ENCODE data around the gene HS3ST3A1. TPM values are rescaled to one million over a fixed set of nuclear protein-coding genes. Genes with fewer than 3 reads are reported as not detected.
"Not testable (repeated sequence)": the region's sequence is repeated elsewhere in the genome, so short reads cannot be mapped to it uniquely, and the experiment has no call there.

HS3ST3A1 gene
- polyA plus RNA-seq, 3 donors = 0.20 TPM; not detected in 2

- no peak overlapping the region for H3K9ac ChIP-seq (ENCODE audit: insufficient read depth, low read length, poor library complexity, severe bottlenecking)
- DNase-seq = no peak
- no peaks in the 10 kb centered on the region for H3K36me3 Mint-ChIP-seq
- no peaks in the 10 kb centered on the region for H3K79me2 ChIP-seq (ENCODE audit: insufficient read depth, low read length)
- no peak overlapping the region for H3K4me3 Mint-ChIP-seq
- H3K27me3 Mint-ChIP-seq (ENCODE audit: low read depth in 3 of 3) = peaks cover 0 to 3% (median 2%) of the 10 kb centered on the region in 3 donors
- H4K20me1 ChIP-seq (ENCODE audit: insufficient read depth, low read length) = no peaks in the 10 kb centered on the region
- no peak overlapping the region for H3K4me2 ChIP-seq (replicated peaks; ENCODE audit: extremely low read depth, low read length, poor library complexity, severe bottlenecking)
- H3K4me1 ChIP-seq (ENCODE audit: control insufficient read depth in 1 of 2, insufficient read depth in 2 of 2, low read length in 2 of 2) = no peaks in the 10 kb centered on the region
- no peak overlapping the region for H2AFZ ChIP-seq (ENCODE audit: insufficient read depth, low read depth, low read length, poor library complexity, severe bottlenecking)
- peaks cover 10 to 26% (median 18%) of the 10 kb centered on the region in 7 donors for H3K9me3 Mint-ChIP-seq
- H3K27me3 ChIP-seq (ENCODE audit: control insufficient read depth in 2 of 2, insufficient read depth in 2 of 2, low read length in 2 of 2) = no peaks in the 10 kb centered on the region
- intact Hi-C loops (cut with micrococcal nuclease) = no loop called here
- 100% methylated on average over 3 of the region's 5 CpGs for WGBS (ENCODE audit: insufficient coverage)
- H3K9me3 ChIP-seq (replicated peaks in 1 of 2; ENCODE audit: control insufficient read depth in 1 of 2, insufficient read depth in 1 of 2, low read length in 2 of 2) = peaks cover 10 to 21% of the 10 kb centered on the region in 2 donors
- no peak overlapping the region for H3K4me3 ChIP-seq (replicated peaks in 1 of 3; ENCODE audit: low read depth in 2 of 3, low read length in 3 of 3)
- no peak overlapping the region for H3K27ac ChIP-seq (ENCODE audit: low read depth in 1 of 2, low read length in 2 of 2)
- H3K4me1 Mint-ChIP-seq = peaks cover 6% of the 10 kb centered on the region
- TF ChIP-seq CTCF (IDR thresholded peaks at IDR 0.05) = no peak
- no peaks in the 10 kb centered on the region for H3K36me3 ChIP-seq (replicated peaks in 1 of 2; ENCODE audit: control insufficient read depth in 1 of 2, insufficient read depth in 2 of 2, low read length in 2 of 2)
- no peak overlapping the region for H3K27ac Mint-ChIP-seq
Measured at GRCh38 chr17:13554231-13554630, 47.5 kb downstream of the HS3ST3A1 start.

GRCh38 chr17:13550291-13550690 is 51.4 kb downstream of the HS3ST3A1 start:
- H3K27me3 Mint-ChIP-seq (ENCODE audit: low read depth in 3 of 3) = peaks cover 3 to 9% (median 4%) of the 10 kb centered on the region in 3 donors
- Histone ChIP-seq H3K27me3 (ENCODE audit: control insufficient read depth in 2 of 2, insufficient read depth in 2 of 2, low read length in 2 of 2) (no peaks in the 10 kb centered on the region), H2AFZ (ENCODE audit: insufficient read depth, low read depth, low read length, poor library complexity, severe bottlenecking) (no peak overlapping the region), H3K79me2 (ENCODE audit: insufficient read depth, low read length) (no peaks in the 10 kb centered on the region), H3K9me3 (replicated peaks in 1 of 2; ENCODE audit: control insufficient read depth in 1 of 2, insufficient read depth in 1 of 2, low read length in 2 of 2) (peaks cover 20 to 27% of the 10 kb centered on the region in 2 donors), H3K27ac (ENCODE audit: low read depth in 1 of 2, low read length in 2 of 2) (no peak overlapping the region), H3K36me3 (replicated peaks in 1 of 2; ENCODE audit: control insufficient read depth in 1 of 2, insufficient read depth in 2 of 2, low read length in 2 of 2) (no peaks in the 10 kb centered on the region), H4K20me1 (ENCODE audit: insufficient read depth, low read length) (no peaks in the 10 kb centered on the region), H3K9ac (ENCODE audit: insufficient read depth, low read length, poor library complexity, severe bottlenecking) (no peak overlapping the region), H3K4me2 (replicated peaks; ENCODE audit: extremely low read depth, low read length, poor library complexity, severe bottlenecking) (no peak overlapping the region), H3K4me3 (replicated peaks in 1 of 3; ENCODE audit: low read depth in 2 of 3, low read length in 3 of 3) (no peak overlapping the region), H3K4me1 (ENCODE audit: control insufficient read depth in 1 of 2, insufficient read depth in 2 of 2, low read length in 2 of 2) (no peaks in the 10 kb centered on the region)
- H3K4me3 Mint-ChIP-seq = no peak overlapping the region
- H3K4me1 Mint-ChIP-seq = no peaks in the 10 kb centered on the region
- no peak for DNase-seq
- H3K36me3 Mint-ChIP-seq = no peaks in the 10 kb centered on the region
- TF ChIP-seq CTCF (IDR thresholded peaks at IDR 0.05) = no peak
- 90% methylated on average over 4 of the region's 6 CpGs for WGBS (ENCODE audit: insufficient coverage)
- H3K9me3 Mint-ChIP-seq = peaks cover 12 to 33% (median 29%) of the 10 kb centered on the region in 7 donors
- no peak overlapping the region for H3K27ac Mint-ChIP-seq
- intact Hi-C loops (cut with micrococcal nuclease) = no loop called here

GRCh38 chr17:13548576-13548975 is 53.2 kb downstream of the HS3ST3A1 start:
- H3K27me3 Mint-ChIP-seq (ENCODE audit: low read depth in 3 of 3); H3K27me3 ChIP-seq (ENCODE audit: control insufficient read depth in 2 of 2, insufficient read depth in 2 of 2, low read length in 2 of 2); H3K79me2 ChIP-seq (ENCODE audit: insufficient read depth, low read length); H3K27ac Mint-ChIP-seq; H3K4me1 Mint-ChIP-seq; H3K36me3 ChIP-seq (replicated peaks in 1 of 2; ENCODE audit: control insufficient read depth in 1 of 2, insufficient read depth in 2 of 2, low read length in 2 of 2); H3K36me3 Mint-ChIP-seq; H3K9ac ChIP-seq (ENCODE audit: insufficient read depth, low read length, poor library complexity, severe bottlenecking); H3K4me2 ChIP-seq (replicated peaks; ENCODE audit: extremely low read depth, low read length, poor library complexity, severe bottlenecking); DNase-seq; H3K27ac ChIP-seq (ENCODE audit: low read depth in 1 of 2, low read length in 2 of 2); intact Hi-C loops (cut with micrococcal nuclease); H3K4me1 ChIP-seq (ENCODE audit: control insufficient read depth in 1 of 2, insufficient read depth in 2 of 2, low read length in 2 of 2); H4K20me1 ChIP-seq (ENCODE audit: insufficient read depth, low read length); H2AFZ ChIP-seq (ENCODE audit: insufficient read depth, low read depth, low read length, poor library complexity, severe bottlenecking); H3K4me3 ChIP-seq (replicated peaks in 1 of 3; ENCODE audit: low read depth in 2 of 3, low read length in 3 of 3): not testable (repeated sequence)
- peaks cover 19 to 20% of the 10 kb centered on the region in 2 donors for H3K9me3 ChIP-seq (replicated peaks in 1 of 2; ENCODE audit: control insufficient read depth in 1 of 2, insufficient read depth in 1 of 2, low read length in 2 of 2)
- Mint-ChIP-seq H3K9me3 (peaks cover 11 to 33% (median 24%) of the 10 kb centered on the region in 7 donors), H3K4me3 (peak overlapping the region in 1 of 2 donors; percentile 5)
- 93% methylated on average over 6 of the region's 6 CpGs for WGBS (ENCODE audit: insufficient coverage)

Measured in CD14-positive monocyte (primary cell).